Hepatocyte (in vitro differentiated cells): Measurements from ENCODE around the gene CAP2. TPM values are rescaled to one million over a fixed set of nuclear protein-coding genes. Genes with fewer than 3 reads are reported as not detected.

Experiments used
- DNase-seq: peaks from one replicate; pipeline ENCODE4 v3.0.0-alpha.2; 2016; ENCODE audit warnings: low spot score
- H2AFZ ChIP-seq: fragments of 200-600 bp; sonication (generic); 2 replicates; pipeline ENCODE4 v1.6.0; 2016; ENCODE audit warnings: antibody characterized with exemption, mild to moderate bottlenecking
- H3K27ac ChIP-seq: fragments of 200-600 bp; sonication (generic); 2 replicates; pipeline ENCODE4 v1.5.1; 2016; ENCODE audit warnings: mild to moderate bottlenecking
- H3K27me3 ChIP-seq: fragments of 200-600 bp; sonication (generic); 2 replicates; pipeline ENCODE4 v1.6.1; 2016
- H3K36me3 ChIP-seq: fragments of 200-600 bp; sonication (generic); replicated peaks from 2 replicates; pipeline ENCODE4 v1.5.1; 2016; ENCODE audit warnings: low read depth; ENCODE audit not compliant: insufficient read depth
- H3K4me1 ChIP-seq: fragments of 200-600 bp; sonication (generic); 2 replicates; pipeline ENCODE4 v1.5.1; 2016; ENCODE audit warnings: mild to moderate bottlenecking, moderate library complexity; ENCODE audit not compliant: insufficient read depth
- H3K4me2 ChIP-seq: fragments of 200-600 bp; sonication (generic); 2 replicates; pipeline ENCODE4 v1.6.0; 2016
- H3K4me3 ChIP-seq: fragments of 200-600 bp; sonication (generic); 2 replicates; pipeline ENCODE4 v1.5.1; 2016; ENCODE audit warnings: mild to moderate bottlenecking
- H3K79me2 ChIP-seq: fragments of 200-600 bp; sonication (generic); 2 replicates; pipeline ENCODE4 v1.6.0; 2017; ENCODE audit warnings: mild to moderate bottlenecking
- H3K9me2 ChIP-seq: fragments of 200-600 bp; sonication (generic); replicated peaks from 2 replicates; pipeline ENCODE4 v1.6.0; 2017; ENCODE audit warnings: mild to moderate bottlenecking; ENCODE audit not compliant: insufficient read depth
- H3K9me3 ChIP-seq: fragments of 200-600 bp; sonication (generic); 2 replicates; pipeline ENCODE4 v1.5.1; 2016; ENCODE audit warnings: low read depth, mild to moderate bottlenecking
- H4K20me1 ChIP-seq: fragments of 200-600 bp; sonication (generic); 2 replicates; pipeline ENCODE4 v1.6.0; 2016; ENCODE audit warnings: mild to moderate bottlenecking; ENCODE audit not compliant: insufficient read depth, poor library complexity, severe bottlenecking
- EZH2 ChIP-seq: fragments of 200-600 bp; sonication (generic); IDR thresholded peaks from 2 replicates; pipeline ENCODE4 v1.6.1; 2016; ENCODE audit warnings: antibody characterized with exemption, mild to moderate bottlenecking, borderline replicate concordance
- EZH2phosphoT487 ChIP-seq: fragments of 200-600 bp; sonication (generic); IDR thresholded peaks from one replicate; pipeline ENCODE4 v1.6.1; 2018; ENCODE audit warnings: antibody characterized with exemption, mild to moderate bottlenecking, low read depth, moderate library complexity; ENCODE audit not compliant: unreplicated experiment, severe bottlenecking
- WGBS: methylation state at CpG from one replicate; pipeline ENCODE4 v1.1.6; 2016; ENCODE audit warnings: low lambda C conversion rate; ENCODE audit errors: missing lambda C conversion rate; 5-methylcytosine and 5-hydroxymethylcytosine counted together
- polyA plus RNA-seq: library from polyadenylated mRNA; unstranded; fragments of >200 nt; fragmentation: Nextera tagmentation; extraction: Ambion mirVana; gene quantifications from 2 replicates; pipeline ENCODE4 v1.2.1, GENCODE V29; 2016
- total RNA-seq: library from RNA; depleted of rRNA; stranded (reverse); fragments of >200 nt; gene quantifications from 2 replicates; pipeline ENCODE4 v1.2.3, GENCODE V29; 2014
- TF ChIP-seq, protein P1 (sequence below): fragments of 200-600 bp; sonication (generic); IDR thresholded peaks from 2 replicates; pipeline ENCODE4 v1.5.1; 2016; ENCODE audit warnings: antibody characterized with exemption, mild to moderate bottlenecking; ENCODE audit not compliant: poor library complexity

CAP2 gene
- total and polyA plus RNA-seq, 2 experiments from 2014 or later, result 6.5 to 8.7 TPM

DNA sequence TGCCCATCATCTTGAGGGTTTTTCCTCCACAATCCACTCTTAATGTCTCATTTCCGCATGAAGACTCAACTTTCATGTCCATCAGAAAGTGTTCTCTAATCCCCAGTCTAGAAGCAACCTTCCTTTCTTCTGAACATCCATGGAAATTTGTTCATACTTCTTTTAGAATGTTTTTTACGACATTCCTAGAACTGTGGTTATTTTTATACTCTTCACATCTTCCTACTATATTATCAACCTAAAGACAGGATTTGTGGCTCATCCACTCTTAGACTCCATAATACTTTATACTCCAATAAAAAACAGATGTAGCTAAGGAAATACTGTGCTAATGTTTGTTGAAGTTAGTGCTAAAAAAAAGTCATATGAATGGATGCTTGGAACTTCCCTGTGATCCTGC is 1.4 kb upstream of the CAP2 start:
- no peak overlapping the region for H3K4me2 ChIP-seq
- H3K27me3 ChIP-seq, result no peaks in the 10 kb centered on the region
- H4K20me1 ChIP-seq, result no peaks in the 10 kb centered on the region
- no peaks in the 10 kb centered on the region for H3K36me3 ChIP-seq
- peaks cover 22% of the 10 kb centered on the region for H3K79me2 ChIP-seq
- no peak overlapping the region for H3K27ac ChIP-seq
- 89% methylated on average over 2 of the region's 2 CpGs for WGBS
- H2AFZ ChIP-seq, result no peak overlapping the region
- peaks cover 8% of the 10 kb centered on the region for H3K4me1 ChIP-seq
- no peak for DNase-seq
- no peaks in the 10 kb centered on the region for H3K9me2 ChIP-seq
- no peak overlapping the region for H3K4me3 ChIP-seq
- TF ChIP-seq, protein P1, sequence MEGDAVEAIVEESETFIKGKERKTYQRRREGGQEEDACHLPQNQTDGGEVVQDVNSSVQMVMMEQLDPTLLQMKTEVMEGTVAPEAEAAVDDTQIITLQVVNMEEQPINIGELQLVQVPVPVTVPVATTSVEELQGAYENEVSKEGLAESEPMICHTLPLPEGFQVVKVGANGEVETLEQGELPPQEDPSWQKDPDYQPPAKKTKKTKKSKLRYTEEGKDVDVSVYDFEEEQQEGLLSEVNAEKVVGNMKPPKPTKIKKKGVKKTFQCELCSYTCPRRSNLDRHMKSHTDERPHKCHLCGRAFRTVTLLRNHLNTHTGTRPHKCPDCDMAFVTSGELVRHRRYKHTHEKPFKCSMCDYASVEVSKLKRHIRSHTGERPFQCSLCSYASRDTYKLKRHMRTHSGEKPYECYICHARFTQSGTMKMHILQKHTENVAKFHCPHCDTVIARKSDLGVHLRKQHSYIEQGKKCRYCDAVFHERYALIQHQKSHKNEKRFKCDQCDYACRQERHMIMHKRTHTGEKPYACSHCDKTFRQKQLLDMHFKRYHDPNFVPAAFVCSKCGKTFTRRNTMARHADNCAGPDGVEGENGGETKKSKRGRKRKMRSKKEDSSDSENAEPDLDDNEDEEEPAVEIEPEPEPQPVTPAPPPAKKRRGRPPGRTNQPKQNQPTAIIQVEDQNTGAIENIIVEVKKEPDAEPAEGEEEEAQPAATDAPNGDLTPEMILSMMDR, result no peak
- TF ChIP-seq EZH2phosphoT487 (no peak), EZH2 (no peak)
- no peaks in the 10 kb centered on the region for H3K9me3 ChIP-seq

DNA sequence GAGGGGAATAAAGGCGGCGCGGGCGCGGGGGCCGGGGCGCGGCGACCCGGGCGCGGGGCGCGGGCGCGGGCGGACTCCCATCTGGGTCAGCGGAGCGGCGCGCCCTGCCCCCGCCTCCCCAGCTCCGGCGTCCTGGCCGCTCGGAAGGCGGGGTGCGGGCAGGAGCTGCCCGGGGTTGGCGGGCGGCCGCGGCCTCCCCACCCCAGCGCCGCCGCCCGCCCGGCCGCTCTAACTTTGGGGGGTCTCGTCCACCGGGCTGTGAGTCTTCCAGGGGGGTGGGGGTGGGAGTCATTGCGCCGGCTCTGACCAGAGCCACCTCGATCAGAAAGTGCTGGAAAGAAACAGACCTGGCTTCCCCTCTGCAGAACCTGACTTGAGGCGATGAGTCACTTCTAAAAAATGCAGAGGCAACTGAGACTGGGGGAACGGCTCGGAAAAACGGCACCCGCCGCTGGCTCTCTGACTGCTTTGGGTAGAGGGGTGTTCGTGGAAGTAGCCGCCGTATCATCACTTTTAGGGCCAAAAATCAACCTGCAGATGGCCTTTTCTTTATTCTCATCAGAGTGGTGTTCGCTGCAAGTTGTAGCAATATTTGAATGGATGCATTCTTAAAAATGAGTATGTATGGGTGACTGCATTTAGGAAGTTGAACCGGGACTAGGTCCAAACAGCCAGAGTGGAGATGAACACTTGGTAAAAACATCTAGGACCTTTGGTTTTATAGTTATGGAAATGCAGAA is 667 bp downstream of the CAP2 start:
- DNase-seq, result peak; percentile 81
- Histone ChIP-seq H3K4me1 (peaks cover 8% of the 10 kb centered on the region), H2AFZ (peak overlapping the region; percentile 69), H3K4me3 (peak overlapping the region; percentile 73), H3K4me2 (peak overlapping the region; percentile 83), H3K27me3 (no peaks in the 10 kb centered on the region), H3K9me2 (no peaks in the 10 kb centered on the region), H3K79me2 (peaks cover 25% of the 10 kb centered on the region), H3K36me3 (no peaks in the 10 kb centered on the region), H3K27ac (peak overlapping the region; percentile 92), H3K9me3 (no peaks in the 10 kb centered on the region), H4K20me1 (no peaks in the 10 kb centered on the region)
- WGBS, result 1% methylated on average over 11 of the region's 55 CpGs
- TF ChIP-seq, protein P1, result no peak
- no peak for TF ChIP-seq EZH2phosphoT487
- no peak for TF ChIP-seq EZH2

DNA sequence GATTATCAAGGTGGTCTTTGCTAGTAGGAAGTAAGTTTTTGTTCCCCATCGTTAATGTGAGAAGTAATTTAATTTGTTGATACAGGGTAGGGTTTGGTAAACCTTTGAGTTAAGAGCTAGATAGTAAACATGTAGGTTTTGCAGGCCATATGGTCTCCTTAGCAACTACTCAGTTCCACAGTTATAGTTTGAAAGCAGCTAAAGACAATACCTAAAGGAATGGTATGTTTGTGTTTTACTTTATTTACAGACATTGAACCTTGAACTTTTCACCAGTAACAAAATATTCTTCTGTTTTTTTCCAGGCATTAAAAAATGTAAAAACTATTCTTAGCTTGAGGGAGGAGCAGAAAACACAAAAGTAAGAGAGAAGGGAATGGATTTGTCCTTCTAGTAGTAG is 1.7 kb downstream of the CAP2 start:
- H2AFZ ChIP-seq, result no peak overlapping the region
- no peaks in the 10 kb centered on the region for H3K36me3 ChIP-seq
- TF ChIP-seq EZH2phosphoT487 (no peak), EZH2 (no peak)
- TF ChIP-seq, protein P1, result no peak
- peaks cover 8% of the 10 kb centered on the region for H3K4me1 ChIP-seq
- H3K27ac ChIP-seq, result peak overlapping the region; percentile 92
- WGBS, result 51% methylated on average over 1 of the region's 1 CpG
- H3K27me3 ChIP-seq, result no peaks in the 10 kb centered on the region
- no peak overlapping the region for H3K4me3 ChIP-seq
- no peaks in the 10 kb centered on the region for H3K9me3 ChIP-seq
- H3K79me2 ChIP-seq, result peaks cover 33% of the 10 kb centered on the region
- peak overlapping the region; percentile 83 for H3K4me2 ChIP-seq
- no peaks in the 10 kb centered on the region for H4K20me1 ChIP-seq
- no peak for DNase-seq
- no peaks in the 10 kb centered on the region for H3K9me2 ChIP-seq
